GM13976 (cell line): ENCODE results near the gene THEMIS.

ENCODE experiments used
- DNase-seq: peaks from one replicate; pipeline ENCODE4 v3.0.0; 2012; ENCODE audit warnings: low spot score
- in situ Hi-C: fragments of 300-500 bp; cut with MboI; formaldehyde crosslinking; loops from one replicate; pipeline ENCODE4 v1.12.0; 2022; ENCODE audit warnings: low sequenced_read_pairs, mixed read lengths, inconsistent platforms; ENCODE audit not compliant: unreplicated experiment
- TF ChIP-seq, protein P1 (sequence below): IDR thresholded peaks from 2 replicates; pipeline ENCODE4 v1.5.1; 2012; ENCODE audit warnings: borderline replicate concordance, mild to moderate bottlenecking; ENCODE audit not compliant: insufficient read depth; ENCODE audit errors: extremely low read depth, missing control alignments, control extremely low read depth

Gene THEMIS, protein sequence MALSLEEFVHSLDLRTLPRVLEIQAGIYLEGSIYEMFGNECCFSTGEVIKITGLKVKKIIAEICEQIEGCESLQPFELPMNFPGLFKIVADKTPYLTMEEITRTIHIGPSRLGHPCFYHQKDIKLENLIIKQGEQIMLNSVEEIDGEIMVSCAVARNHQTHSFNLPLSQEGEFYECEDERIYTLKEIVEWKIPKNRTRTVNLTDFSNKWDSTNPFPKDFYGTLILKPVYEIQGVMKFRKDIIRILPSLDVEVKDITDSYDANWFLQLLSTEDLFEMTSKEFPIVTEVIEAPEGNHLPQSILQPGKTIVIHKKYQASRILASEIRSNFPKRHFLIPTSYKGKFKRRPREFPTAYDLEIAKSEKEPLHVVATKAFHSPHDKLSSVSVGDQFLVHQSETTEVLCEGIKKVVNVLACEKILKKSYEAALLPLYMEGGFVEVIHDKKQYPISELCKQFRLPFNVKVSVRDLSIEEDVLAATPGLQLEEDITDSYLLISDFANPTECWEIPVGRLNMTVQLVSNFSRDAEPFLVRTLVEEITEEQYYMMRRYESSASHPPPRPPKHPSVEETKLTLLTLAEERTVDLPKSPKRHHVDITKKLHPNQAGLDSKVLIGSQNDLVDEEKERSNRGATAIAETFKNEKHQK

DNA sequence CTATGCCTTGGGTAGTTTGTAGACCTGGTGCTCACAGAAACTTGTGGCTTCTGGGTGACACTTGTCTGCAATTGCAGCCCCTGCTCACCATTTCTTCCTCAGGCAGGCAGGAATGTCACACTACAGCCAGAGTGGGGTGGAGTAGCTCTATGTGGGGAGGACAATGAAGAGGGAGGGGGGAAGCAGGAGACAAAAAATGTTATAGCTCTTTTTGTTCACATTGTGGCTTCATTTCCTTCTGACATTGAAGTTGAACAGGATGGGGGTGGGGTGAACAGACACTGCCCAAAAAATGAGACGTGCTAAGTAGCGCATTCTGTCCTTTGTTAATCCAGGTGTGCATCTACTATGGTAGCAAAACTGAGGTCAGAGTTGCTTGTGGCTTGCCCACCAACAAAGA, at the start of gene THEMIS:
Gene THEMIS (minus strand): TSS at position 124 of the 400 bp plus-strand sequence. CDS start 126 bp downstream, outside the sequence.
- TF ChIP-seq, protein P1, sequence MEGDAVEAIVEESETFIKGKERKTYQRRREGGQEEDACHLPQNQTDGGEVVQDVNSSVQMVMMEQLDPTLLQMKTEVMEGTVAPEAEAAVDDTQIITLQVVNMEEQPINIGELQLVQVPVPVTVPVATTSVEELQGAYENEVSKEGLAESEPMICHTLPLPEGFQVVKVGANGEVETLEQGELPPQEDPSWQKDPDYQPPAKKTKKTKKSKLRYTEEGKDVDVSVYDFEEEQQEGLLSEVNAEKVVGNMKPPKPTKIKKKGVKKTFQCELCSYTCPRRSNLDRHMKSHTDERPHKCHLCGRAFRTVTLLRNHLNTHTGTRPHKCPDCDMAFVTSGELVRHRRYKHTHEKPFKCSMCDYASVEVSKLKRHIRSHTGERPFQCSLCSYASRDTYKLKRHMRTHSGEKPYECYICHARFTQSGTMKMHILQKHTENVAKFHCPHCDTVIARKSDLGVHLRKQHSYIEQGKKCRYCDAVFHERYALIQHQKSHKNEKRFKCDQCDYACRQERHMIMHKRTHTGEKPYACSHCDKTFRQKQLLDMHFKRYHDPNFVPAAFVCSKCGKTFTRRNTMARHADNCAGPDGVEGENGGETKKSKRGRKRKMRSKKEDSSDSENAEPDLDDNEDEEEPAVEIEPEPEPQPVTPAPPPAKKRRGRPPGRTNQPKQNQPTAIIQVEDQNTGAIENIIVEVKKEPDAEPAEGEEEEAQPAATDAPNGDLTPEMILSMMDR, result no peak
- in situ Hi-C loops, result no loop called here
- DNase-seq, result no peak

DNA sequence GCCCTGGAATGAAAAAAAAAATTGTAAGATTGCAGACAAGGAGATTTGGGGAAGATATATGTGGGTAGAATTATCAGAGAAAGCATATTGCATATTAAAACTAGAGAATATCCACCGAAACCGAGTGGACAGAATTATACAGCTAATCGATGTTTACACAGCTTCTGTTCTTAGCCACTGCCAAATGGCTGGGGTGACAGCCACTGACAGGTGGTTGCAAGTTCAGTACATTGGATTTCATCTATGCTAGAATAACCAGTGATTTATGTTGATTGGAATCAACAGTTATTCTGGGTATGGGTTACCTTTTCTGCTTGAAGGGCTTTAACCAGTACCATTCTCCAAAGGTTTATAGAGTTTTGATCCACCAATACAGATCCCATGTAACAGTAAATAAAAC, 48.4 kb upstream of the THEMIS start:
- in situ Hi-C loops, result no loop called here
- DNase-seq, result no peak
- TF ChIP-seq, protein P1, result no peak

DNA sequence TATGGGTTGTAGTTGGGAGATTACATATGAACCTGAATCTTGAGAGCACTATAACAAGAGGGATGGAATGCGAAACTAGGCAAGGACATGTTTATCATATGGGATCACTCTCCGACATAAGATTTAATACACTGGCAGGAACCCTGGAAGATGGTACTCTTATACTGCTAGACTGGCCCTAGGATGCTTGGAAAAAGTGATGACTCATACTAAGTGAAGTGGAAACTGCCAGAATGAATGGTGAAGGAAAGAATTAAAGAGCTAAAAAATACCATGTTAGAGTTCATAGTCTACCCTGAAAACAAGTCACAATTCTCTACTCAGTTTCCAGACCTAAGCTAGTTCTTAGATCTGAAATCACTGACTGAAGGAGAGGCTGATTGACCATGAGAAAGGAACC, 45.5 kb upstream of the THEMIS start:
- in situ Hi-C loops, result no loop called here
- TF ChIP-seq, protein P1, result no peak

DNA sequence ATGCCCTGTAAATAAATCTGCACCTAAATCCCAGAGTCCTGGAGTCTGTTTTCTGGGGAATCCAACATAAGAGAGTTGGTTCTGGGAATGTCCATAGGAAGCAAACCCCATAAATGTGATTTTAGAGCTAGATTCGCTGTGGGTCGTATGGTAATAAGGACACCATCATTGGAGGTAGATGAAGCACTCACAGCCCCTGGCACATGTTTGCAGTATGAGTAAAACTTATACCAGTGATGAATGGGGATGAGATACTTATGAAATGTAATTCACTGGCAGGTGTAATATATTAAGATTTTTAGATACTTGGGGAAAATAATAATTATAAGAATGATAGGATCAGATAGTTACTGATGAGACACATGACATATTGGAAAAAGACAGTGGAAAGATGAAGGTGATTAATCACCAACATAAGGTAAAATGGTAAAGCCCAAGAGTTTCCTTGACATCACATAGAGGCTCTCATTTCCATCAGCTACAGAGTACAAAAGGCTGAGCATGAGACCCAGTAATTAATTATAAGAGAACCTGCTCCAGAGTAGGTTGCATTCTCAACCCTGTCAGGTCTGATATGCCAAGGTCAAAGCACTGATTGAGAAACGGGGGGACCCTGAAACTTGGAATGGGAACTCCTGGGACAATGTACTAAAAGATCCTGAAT, 44.7 kb upstream of the THEMIS start:
- in situ Hi-C loops, result no loop called here
- TF ChIP-seq, protein P1, result no peak

More for the DNA sequence above, 45.5 kb upstream of the THEMIS start:
- DNase-seq, result no peak

DNA sequence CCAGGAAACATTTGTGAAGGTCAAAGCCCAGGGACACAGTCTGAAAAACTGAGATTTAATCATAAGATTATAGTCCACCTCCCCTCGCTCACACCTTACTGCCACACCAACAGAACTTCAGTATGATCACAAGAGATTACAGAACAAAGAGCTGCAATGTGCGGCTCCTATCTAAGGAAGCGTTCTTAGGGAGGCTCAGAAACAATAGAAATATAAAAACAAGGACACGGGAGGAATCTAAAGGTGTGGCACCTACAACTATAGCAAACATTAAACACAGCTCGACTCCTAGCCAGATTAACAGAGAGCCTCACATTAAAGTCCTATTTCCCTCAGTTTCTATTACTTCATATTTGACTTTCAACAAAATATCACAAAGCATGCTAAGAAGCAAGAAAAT, 40.4 kb upstream of the THEMIS start:
- in situ Hi-C loops, result no loop called here
- no peak for DNase-seq
- TF ChIP-seq, protein P1, result no peak

More for the DNA sequence above, 44.7 kb upstream of the THEMIS start:
- no peak for DNase-seq

DNA sequence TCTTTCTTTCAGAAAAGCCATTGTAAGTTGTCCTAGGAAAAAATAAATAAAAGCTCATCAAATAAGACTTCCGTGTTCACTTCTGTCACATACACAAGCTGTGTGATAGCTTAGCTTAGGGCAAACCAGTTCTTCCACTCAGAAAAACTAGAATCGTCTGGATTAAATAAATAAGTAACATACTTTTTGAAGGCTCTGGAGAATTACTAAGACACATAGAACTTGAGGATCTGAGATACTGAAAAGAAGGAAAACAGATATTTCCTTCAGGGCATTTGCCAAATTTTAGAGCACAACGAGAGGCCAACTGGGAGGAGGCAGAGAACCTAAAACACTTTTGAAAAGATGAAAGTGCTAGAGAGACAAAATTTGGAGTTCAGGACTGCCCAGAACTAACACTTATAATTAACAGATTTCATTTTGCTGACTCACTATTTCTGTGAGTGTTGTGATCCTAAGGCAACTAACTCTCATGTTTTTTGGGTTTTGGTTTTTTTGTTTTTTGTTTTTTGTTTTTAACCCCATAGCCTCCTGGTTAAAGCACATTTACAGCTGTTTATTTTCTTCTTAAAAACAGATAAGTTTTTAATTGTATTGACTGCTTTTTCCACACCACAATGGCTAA, 38.7 kb upstream of the THEMIS start:
- in situ Hi-C loops, result no loop called here
- TF ChIP-seq, protein P1, result no peak
- no peak for DNase-seq
